Measurements from ENCODE around the gene FAM131A. TPM values are rescaled to one million over a fixed set of nuclear protein-coding genes. Genes with fewer than 3 reads are reported as not detected.

FAM131A gene
- polyA plus RNA-seq = 10 to 100 TPM in 3 of 4 donors, 1 to 10 TPM in 1; 9.7 to 13.1 (median 10.8) TPM
- long read RNA-seq, donor 1 = 0 reads
- long read RNA-seq, donor 2 = 0 reads
- long read RNA-seq, donor 3, partial matches to known transcripts = 0 of 1 reads
- long read RNA-seq, donor 3, other reads (novel, unspliced or antisense) = 0 of 1 reads
- long read RNA-seq, donor 4 = 0 reads
- long read RNA-seq, donor 5 = 0 reads
- long read RNA-seq, donor 6, partial matches to known transcripts = 6 of 10 reads
- long read RNA-seq, donor 6, other reads (novel, unspliced or antisense) = 0 of 10 reads
- long read RNA-seq, donor 7 = 0 reads
- long read RNA-seq, donor 8 = 0 reads
- long read RNA-seq, donor 9 = 0 reads
- long read RNA-seq, donor 10, partial matches to known transcripts = 0 of 5 reads
- long read RNA-seq, donor 10, other reads (novel, unspliced or antisense) = 0 of 5 reads

- Histone ChIP-seq H3K4me1 (ENCODE audit: control insufficient read depth in 3 of 3, insufficient read depth in 2 of 3, low read depth in 1 of 3, low read length in 2 of 3) (peaks cover 0 to 29% (median 0%) of the 10 kb centered on the region in 3 donors), H3K27ac (ENCODE audit: low read depth in 1 of 3, low read length in 2 of 3) (peak within 1 kb of the TSS; percentile 86 to 97 (median 95)), H3K4me3 (ENCODE audit: low read depth in 1 of 3, low read length in 3 of 3) (peak within 1 kb of the TSS; percentile 71 to 79 (median 73)), H3K9me3 (ENCODE audit: control insufficient read depth in 2 of 2, insufficient read depth in 1 of 2, low read depth in 1 of 2, low read length in 1 of 2) (no peaks in the 10 kb centered on the region), H3K27me3 (ENCODE audit: control insufficient read depth in 3 of 3, insufficient read depth in 3 of 3, low read length in 3 of 3) (no peaks in the 10 kb centered on the region), H3K36me3 (ENCODE audit: control insufficient read depth in 3 of 3, insufficient read depth in 2 of 3, low read depth in 1 of 3, low read length in 3 of 3) (peaks cover 0 to 54% (median 18%) of the 10 kb centered on the region in 3 donors)
- 69 to 82% (median 78%) methylated on average over 6 of the region's 6 CpGs for WGBS, 3 donors
- DNase-seq (no peak), FAIRE-seq (no peak)
Observed at GRCh38 chr3:184337399-184337714, at the start of gene FAM131A. TSS of gene FAM131A (plus strand) at chr3:184337600. CDS start at chr3:184337631, 31 bp downstream.

- Histone ChIP-seq H3K27ac (ENCODE audit: low read depth in 1 of 3, low read length in 2 of 3) (no peak overlapping the region), H3K27me3 (ENCODE audit: control insufficient read depth in 3 of 3, insufficient read depth in 3 of 3, low read length in 3 of 3) (peaks cover 0 to 5% (median 0%) of the 10 kb centered on the region in 3 donors), H3K9me3 (ENCODE audit: control insufficient read depth in 2 of 2, insufficient read depth in 1 of 2, low read depth in 1 of 2, low read length in 1 of 2) (no peaks in the 10 kb centered on the region), H3K4me1 (ENCODE audit: control insufficient read depth in 3 of 3, insufficient read depth in 2 of 3, low read depth in 1 of 3, low read length in 2 of 3) (no peaks in the 10 kb centered on the region), H3K36me3 (ENCODE audit: control insufficient read depth in 3 of 3, insufficient read depth in 2 of 3, low read depth in 1 of 3, low read length in 3 of 3) (no peaks in the 10 kb centered on the region), H3K4me3 (ENCODE audit: low read depth in 1 of 3, low read length in 3 of 3) (no peak overlapping the region)
- DNase-seq = peak; percentile 47 to 48
- 5 to 9% (median 8%) methylated on average over 10 of the region's 10 CpGs for WGBS, 3 donors
- FAIRE-seq = no peak
Observed at GRCh38 chr3:184289426-184289938, 47.9 kb upstream of the FAM131A start.

- H3K36me3 ChIP-seq (ENCODE audit: control insufficient read depth in 3 of 3, insufficient read depth in 2 of 3, low read depth in 1 of 3, low read length in 3 of 3) = no peaks in the 10 kb centered on the region
- H3K27me3 ChIP-seq (ENCODE audit: control insufficient read depth in 3 of 3, insufficient read depth in 3 of 3, low read length in 3 of 3) = peaks cover 0 to 8% (median 0%) of the 10 kb centered on the region in 3 donors
- WGBS, 3 donors = 85 to 96% (median 95%) methylated on average over 9 to 10 of the region's 10 CpGs
- no peak overlapping the region for H3K4me3 ChIP-seq (ENCODE audit: low read depth in 1 of 3, low read length in 3 of 3)
- H3K27ac ChIP-seq (ENCODE audit: low read depth in 1 of 3, low read length in 2 of 3) = no peak overlapping the region
- H3K9me3 ChIP-seq (ENCODE audit: control insufficient read depth in 2 of 2, insufficient read depth in 1 of 2, low read depth in 1 of 2, low read length in 1 of 2) = no peaks in the 10 kb centered on the region
- DNase-seq (no peak), FAIRE-seq (no peak)
- H3K4me1 ChIP-seq (ENCODE audit: control insufficient read depth in 3 of 3, insufficient read depth in 2 of 3, low read depth in 1 of 3, low read length in 2 of 3) = no peaks in the 10 kb centered on the region
Observed at GRCh38 chr3:184290331-184290730, 47.1 kb upstream of the FAM131A start.

- WGBS, 3 donors = 77 to 83% (median 78%) methylated on average over 21 to 22 of the region's 22 CpGs
- Histone ChIP-seq H3K27me3 (ENCODE audit: control insufficient read depth in 3 of 3, insufficient read depth in 3 of 3, low read length in 3 of 3) (peaks cover 0 to 8% (median 0%) of the 10 kb centered on the region in 3 donors), H3K4me1 (ENCODE audit: control insufficient read depth in 3 of 3, insufficient read depth in 2 of 3, low read depth in 1 of 3, low read length in 2 of 3) (no peaks in the 10 kb centered on the region), H3K27ac (ENCODE audit: low read depth in 1 of 3, low read length in 2 of 3) (no peak overlapping the region), H3K36me3 (ENCODE audit: control insufficient read depth in 3 of 3, insufficient read depth in 2 of 3, low read depth in 1 of 3, low read length in 3 of 3) (no peaks in the 10 kb centered on the region), H3K9me3 (ENCODE audit: control insufficient read depth in 2 of 2, insufficient read depth in 1 of 2, low read depth in 1 of 2, low read length in 1 of 2) (no peaks in the 10 kb centered on the region), H3K4me3 (ENCODE audit: low read depth in 1 of 3, low read length in 3 of 3) (no peak overlapping the region)
- no peak for DNase-seq
- FAIRE-seq = no peak
Observed at GRCh38 chr3:184291044-184291737, 46.2 kb upstream of the FAM131A start.

- DNase-seq = no peak
- no peaks in the 10 kb centered on the region for H3K9me3 ChIP-seq (ENCODE audit: control insufficient read depth in 2 of 2, insufficient read depth in 1 of 2, low read depth in 1 of 2, low read length in 1 of 2)
- FAIRE-seq = no peak
Observed at GRCh38 chr3:184291738-184292445, 45.5 kb upstream of the FAM131A start.

GRCh38 chr3:184295771-184296170 lies 41.6 kb upstream of the FAM131A start:
- 18 to 53% (median 31%) methylated on average over 3 of the region's 3 CpGs for WGBS, 3 donors
- DNase-seq = peak in 1 of 2 donors; percentile 38

More at GRCh38 chr3:184291738-184292445, 45.5 kb upstream of the FAM131A start:
- peaks cover 0 to 8% (median 0%) of the 10 kb centered on the region in 3 donors for H3K27me3 ChIP-seq (ENCODE audit: control insufficient read depth in 3 of 3, insufficient read depth in 3 of 3, low read length in 3 of 3)
- H3K27ac ChIP-seq (ENCODE audit: low read depth in 1 of 3, low read length in 2 of 3) = no peak overlapping the region
- H3K4me3 ChIP-seq (ENCODE audit: low read depth in 1 of 3, low read length in 3 of 3) = no peak overlapping the region
- H3K36me3 ChIP-seq (ENCODE audit: control insufficient read depth in 3 of 3, insufficient read depth in 2 of 3, low read depth in 1 of 3, low read length in 3 of 3) = no peaks in the 10 kb centered on the region
- no peaks in the 10 kb centered on the region for H3K4me1 ChIP-seq (ENCODE audit: control insufficient read depth in 3 of 3, insufficient read depth in 2 of 3, low read depth in 1 of 3, low read length in 2 of 3)
- WGBS, 3 donors = 90 to 91% (median 90%) methylated on average over 18 to 21 of the region's 21 CpGs

GRCh38 chr3:184296616-184297015 lies 40.8 kb upstream of the FAM131A start:
- no peak overlapping the region for H3K4me3 ChIP-seq (ENCODE audit: low read depth in 1 of 3, low read length in 3 of 3)
- H3K27me3 ChIP-seq (ENCODE audit: control insufficient read depth in 3 of 3, insufficient read depth in 3 of 3, low read length in 3 of 3) = peaks cover 0 to 3% (median 0%) of the 10 kb centered on the region in 3 donors
- DNase-seq = no peak
- H3K36me3 ChIP-seq (ENCODE audit: control insufficient read depth in 3 of 3, insufficient read depth in 2 of 3, low read depth in 1 of 3, low read length in 3 of 3) = peaks cover 2 to 8% (median 4%) of the 10 kb centered on the region in 3 donors
- 78 to 89% (median 80%) methylated on average over 7 of the region's 7 CpGs for WGBS, 3 donors
- H3K9me3 ChIP-seq (ENCODE audit: control insufficient read depth in 2 of 2, insufficient read depth in 1 of 2, low read depth in 1 of 2, low read length in 1 of 2) = no peaks in the 10 kb centered on the region
- no peak overlapping the region for H3K27ac ChIP-seq (ENCODE audit: low read depth in 1 of 3, low read length in 2 of 3)
- no peak for FAIRE-seq
- peaks cover 3 to 8% (median 7%) of the 10 kb centered on the region in 3 donors for H3K4me1 ChIP-seq (ENCODE audit: control insufficient read depth in 3 of 3, insufficient read depth in 2 of 3, low read depth in 1 of 3, low read length in 2 of 3)

More at GRCh38 chr3:184295771-184296170, 41.6 kb upstream of the FAM131A start:
- H3K4me1 ChIP-seq (ENCODE audit: control insufficient read depth in 3 of 3, insufficient read depth in 2 of 3, low read depth in 1 of 3, low read length in 2 of 3) = peaks cover 3 to 8% (median 7%) of the 10 kb centered on the region in 3 donors
- no peak overlapping the region for H3K27ac ChIP-seq (ENCODE audit: low read depth in 1 of 3, low read length in 2 of 3)
- no peaks in the 10 kb centered on the region for H3K9me3 ChIP-seq (ENCODE audit: control insufficient read depth in 2 of 2, insufficient read depth in 1 of 2, low read depth in 1 of 2, low read length in 1 of 2)
- FAIRE-seq = no peak
- peaks cover 0 to 3% (median 0%) of the 10 kb centered on the region in 3 donors for H3K27me3 ChIP-seq (ENCODE audit: control insufficient read depth in 3 of 3, insufficient read depth in 3 of 3, low read length in 3 of 3)
- H3K4me3 ChIP-seq (ENCODE audit: low read depth in 1 of 3, low read length in 3 of 3) = no peak overlapping the region
- no peaks in the 10 kb centered on the region for H3K36me3 ChIP-seq (ENCODE audit: control insufficient read depth in 3 of 3, insufficient read depth in 2 of 3, low read depth in 1 of 3, low read length in 3 of 3)
